ENCODE measurements around the gene SCO2.

Gene SCO2

GRCh38 chr22:50505776-50506610 lies 19.4 kb downstream of the SCO2 start:
- CTCF ChIA-PET = interaction anchor here (1.6 kb wide), 1 partner anchor 8 kb away, joined by 13 read pairs; no protein-coding TSS in a partner anchor
- Histone ChIP-seq H3K9me3 (ENCODE audit: control insufficient read depth, insufficient read depth, low read depth, low read length) (no peaks in the 10 kb centered on the region), H3K4me3 (ENCODE audit: low read depth, low read length) (peak overlapping the region; percentile 63), H3K36me3 (ENCODE audit: control insufficient read depth in 2 of 2, insufficient read depth in 1 of 2, low read length in 2 of 2) (peaks cover 0 to 40% of the 10 kb centered on the region in 2 experiments; a peak in 2 of 3 replicates), H3K4me1 (ENCODE audit: control insufficient read depth, insufficient read depth, low read length) (peaks cover 8% of the 10 kb centered on the region), H3K27ac (ENCODE audit: extremely low read depth, low read depth, low read length) (no peak overlapping the region)
- TF ChIP-seq, protein P1, sequence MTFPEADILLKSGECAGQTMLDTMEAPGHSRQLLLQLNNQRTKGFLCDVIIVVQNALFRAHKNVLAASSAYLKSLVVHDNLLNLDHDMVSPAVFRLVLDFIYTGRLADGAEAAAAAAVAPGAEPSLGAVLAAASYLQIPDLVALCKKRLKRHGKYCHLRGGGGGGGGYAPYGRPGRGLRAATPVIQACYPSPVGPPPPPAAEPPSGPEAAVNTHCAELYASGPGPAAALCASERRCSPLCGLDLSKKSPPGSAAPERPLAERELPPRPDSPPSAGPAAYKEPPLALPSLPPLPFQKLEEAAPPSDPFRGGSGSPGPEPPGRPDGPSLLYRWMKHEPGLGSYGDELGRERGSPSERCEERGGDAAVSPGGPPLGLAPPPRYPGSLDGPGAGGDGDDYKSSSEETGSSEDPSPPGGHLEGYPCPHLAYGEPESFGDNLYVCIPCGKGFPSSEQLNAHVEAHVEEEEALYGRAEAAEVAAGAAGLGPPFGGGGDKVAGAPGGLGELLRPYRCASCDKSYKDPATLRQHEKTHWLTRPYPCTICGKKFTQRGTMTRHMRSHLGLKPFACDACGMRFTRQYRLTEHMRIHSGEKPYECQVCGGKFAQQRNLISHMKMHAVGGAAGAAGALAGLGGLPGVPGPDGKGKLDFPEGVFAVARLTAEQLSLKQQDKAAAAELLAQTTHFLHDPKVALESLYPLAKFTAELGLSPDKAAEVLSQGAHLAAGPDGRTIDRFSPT (tag by site-specific recombination; IDR thresholded peaks at IDR 0.05) = peak; percentile 38; the same call in 1 of the 2 replicates
- TF ChIP-seq ZIC2 (tag by site-specific recombination; IDR thresholded peaks at IDR 0.05) (peak; percentile 84), ZNF341 (tag by site-specific recombination; IDR thresholded peaks at IDR 0.05; ENCODE audit: low read depth) (peak; percentile 33; the same call in 1 of the 2 replicates), ZNF362 (tag by site-specific recombination; IDR thresholded peaks at IDR 0.05) (no peak), GLIS1 (tag by site-specific recombination; IDR thresholded peaks at IDR 0.05) (peak; percentile 74), GLIS2 (tag by site-specific recombination; IDR thresholded peaks at IDR 0.05) (peak; percentile 54)
- TF ChIP-seq, protein P2, sequence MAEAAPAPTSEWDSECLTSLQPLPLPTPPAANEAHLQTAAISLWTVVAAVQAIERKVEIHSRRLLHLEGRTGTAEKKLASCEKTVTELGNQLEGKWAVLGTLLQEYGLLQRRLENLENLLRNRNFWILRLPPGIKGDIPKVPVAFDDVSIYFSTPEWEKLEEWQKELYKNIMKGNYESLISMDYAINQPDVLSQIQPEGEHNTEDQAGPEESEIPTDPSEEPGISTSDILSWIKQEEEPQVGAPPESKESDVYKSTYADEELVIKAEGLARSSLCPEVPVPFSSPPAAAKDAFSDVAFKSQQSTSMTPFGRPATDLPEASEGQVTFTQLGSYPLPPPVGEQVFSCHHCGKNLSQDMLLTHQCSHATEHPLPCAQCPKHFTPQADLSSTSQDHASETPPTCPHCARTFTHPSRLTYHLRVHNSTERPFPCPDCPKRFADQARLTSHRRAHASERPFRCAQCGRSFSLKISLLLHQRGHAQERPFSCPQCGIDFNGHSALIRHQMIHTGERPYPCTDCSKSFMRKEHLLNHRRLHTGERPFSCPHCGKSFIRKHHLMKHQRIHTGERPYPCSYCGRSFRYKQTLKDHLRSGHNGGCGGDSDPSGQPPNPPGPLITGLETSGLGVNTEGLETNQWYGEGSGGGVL (tag by site-specific recombination; IDR thresholded peaks at IDR 0.05) = no peak
- POLR2A ChIA-PET = interaction anchor here (1.0 to 6.0 kb wide), 3 partner anchors 7 to 57 kb away, joined by 3 to 189 read pairs (median 33); partner anchors contain the start of genes SCO2 and SYCE3

DNA sequence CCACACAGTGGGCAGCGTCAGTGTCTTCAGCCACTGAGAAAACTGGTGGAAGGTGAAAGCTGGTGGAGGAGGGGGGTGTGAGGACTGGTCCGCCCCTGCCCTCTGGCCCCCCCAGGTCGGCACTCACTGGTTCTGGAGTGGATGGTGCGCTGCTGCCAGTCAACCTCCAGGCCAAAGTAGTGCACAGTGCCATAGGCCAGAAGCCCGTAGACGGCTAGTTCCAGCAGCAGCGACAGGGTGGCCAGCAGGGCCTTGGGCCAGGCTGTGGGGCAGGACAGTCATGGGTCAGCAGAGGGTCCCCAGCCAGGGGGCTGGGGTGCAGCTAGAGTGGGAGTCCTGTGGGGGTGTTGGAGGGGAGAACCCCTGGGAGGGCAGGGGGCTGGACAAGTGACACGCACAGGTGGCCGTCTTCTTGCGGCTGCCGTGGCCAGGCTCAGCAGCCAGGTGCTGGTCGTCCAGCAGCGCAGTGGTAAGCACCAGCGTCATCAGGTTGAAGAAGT lies 20.1 kb downstream of the SCO2 start:
- CTCF ChIA-PET = no interaction called here
- no peak overlapping the region for H3K4me3 ChIP-seq (ENCODE audit: low read depth, low read length)
- POLR2A ChIA-PET = interaction anchor here (1.0 kb wide), 1 partner anchor 57 kb away, joined by 3 read pairs; the partner anchor contains the start of gene SYCE3
- peaks cover 8% of the 10 kb centered on the region for H3K4me1 ChIP-seq (ENCODE audit: control insufficient read depth, insufficient read depth, low read length)
- no peak overlapping the region for H3K27ac ChIP-seq (ENCODE audit: extremely low read depth, low read depth, low read length)
- no peaks in the 10 kb centered on the region for H3K9me3 ChIP-seq (ENCODE audit: control insufficient read depth, insufficient read depth, low read depth, low read length)
- peaks cover 0 to 37% of the 10 kb centered on the region in 2 experiments; a peak in 2 of 3 replicates for H3K36me3 ChIP-seq (ENCODE audit: control insufficient read depth in 2 of 2, insufficient read depth in 1 of 2, low read length in 2 of 2)
- TF ChIP-seq ZNF184 (tag by site-specific recombination; IDR thresholded peaks at IDR 0.05) = no peak
- TF ChIP-seq, protein P3, sequence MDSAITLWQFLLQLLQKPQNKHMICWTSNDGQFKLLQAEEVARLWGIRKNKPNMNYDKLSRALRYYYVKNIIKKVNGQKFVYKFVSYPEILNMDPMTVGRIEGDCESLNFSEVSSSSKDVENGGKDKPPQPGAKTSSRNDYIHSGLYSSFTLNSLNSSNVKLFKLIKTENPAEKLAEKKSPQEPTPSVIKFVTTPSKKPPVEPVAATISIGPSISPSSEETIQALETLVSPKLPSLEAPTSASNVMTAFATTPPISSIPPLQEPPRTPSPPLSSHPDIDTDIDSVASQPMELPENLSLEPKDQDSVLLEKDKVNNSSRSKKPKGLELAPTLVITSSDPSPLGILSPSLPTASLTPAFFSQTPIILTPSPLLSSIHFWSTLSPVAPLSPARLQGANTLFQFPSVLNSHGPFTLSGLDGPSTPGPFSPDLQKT (IDR thresholded peaks at IDR 0.05; ENCODE audit: borderline replicate concordance, low read depth, low read length) = no peak
- TF ChIP-seq YY2 (tag by site-specific recombination; IDR thresholded peaks at IDR 0.05) = no peak
- no peak for TF ChIP-seq ZNF354C (tag by site-specific recombination; IDR thresholded peaks at IDR 0.05; ENCODE audit: borderline replicate concordance, low read depth)
- TF ChIP-seq, protein P4, sequence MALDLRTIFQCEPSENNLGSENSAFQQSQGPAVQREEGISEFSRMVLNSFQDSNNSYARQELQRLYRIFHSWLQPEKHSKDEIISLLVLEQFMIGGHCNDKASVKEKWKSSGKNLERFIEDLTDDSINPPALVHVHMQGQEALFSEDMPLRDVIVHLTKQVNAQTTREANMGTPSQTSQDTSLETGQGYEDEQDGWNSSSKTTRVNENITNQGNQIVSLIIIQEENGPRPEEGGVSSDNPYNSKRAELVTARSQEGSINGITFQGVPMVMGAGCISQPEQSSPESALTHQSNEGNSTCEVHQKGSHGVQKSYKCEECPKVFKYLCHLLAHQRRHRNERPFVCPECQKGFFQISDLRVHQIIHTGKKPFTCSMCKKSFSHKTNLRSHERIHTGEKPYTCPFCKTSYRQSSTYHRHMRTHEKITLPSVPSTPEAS (tag by site-specific recombination; IDR thresholded peaks at IDR 0.05) = no peak
- TF ChIP-seq GLIS2 (tag by site-specific recombination; IDR thresholded peaks at IDR 0.05) = peak; percentile 23; the same call in 1 of the 2 replicates
